ENCODE data around the gene PDLIM3. TPM values are rescaled to one million over a fixed set of nuclear protein-coding genes. Genes with fewer than 3 reads are reported as not detected.
"Not testable (repeated sequence)": the region's sequence is repeated elsewhere in the genome, so short reads cannot be mapped to it uniquely, and the experiment has no call there.

The PDLIM3 gene
- total RNA-seq, 1 donor: 3.0 TPM

GRCh38 chr4:185534511-185534865 is 819 bp downstream of the PDLIM3 start:
- DNase-seq (ENCODE audit: low read depth): no peak
- peak overlapping the region; percentile 71 for H3K4me3 ChIP-seq (ENCODE audit: low read depth, low read length)
- no peak for TF ChIP-seq CTCF (IDR thresholded peaks at IDR 0.05; ENCODE audit: insufficient read depth, low read length)

- H3K4me3 ChIP-seq (ENCODE audit: low read depth, low read length): no peak overlapping the region
- TF ChIP-seq CTCF (IDR thresholded peaks at IDR 0.05; ENCODE audit: insufficient read depth, low read length): no peak
- no peak for DNase-seq (ENCODE audit: low read depth)
These were observed 2.4 kb downstream of the PDLIM3 start for GRCh38 chr4:185532795-185533324.

GRCh38 chr4:185532293-185532692 is 3.0 kb downstream of the PDLIM3 start:
- H3K4me3 ChIP-seq (ENCODE audit: low read depth, low read length): no peak overlapping the region
- no peak for DNase-seq (ENCODE audit: low read depth)
- no peak for TF ChIP-seq CTCF (IDR thresholded peaks at IDR 0.05; ENCODE audit: insufficient read depth, low read length)

- DNase-seq (ENCODE audit: low read depth); H3K4me3 ChIP-seq (ENCODE audit: low read depth, low read length): not testable (repeated sequence)
These were observed 3.7 kb downstream of the PDLIM3 start for GRCh38 chr4:185531654-185532053.

- no peak for DNase-seq (ENCODE audit: low read depth)
- no peak overlapping the region for H3K4me3 ChIP-seq (ENCODE audit: low read depth, low read length)
- TF ChIP-seq CTCF (IDR thresholded peaks at IDR 0.05; ENCODE audit: insufficient read depth, low read length): no peak
These were observed 5.9 kb downstream of the PDLIM3 start for GRCh38 chr4:185529413-185529812.

GRCh38 chr4:185524888-185525863 is 10.1 kb downstream of the PDLIM3 start:
- no peak for DNase-seq (ENCODE audit: low read depth)
- H3K4me3 ChIP-seq (ENCODE audit: low read depth, low read length): no peak overlapping the region
- no peak for TF ChIP-seq CTCF (IDR thresholded peaks at IDR 0.05; ENCODE audit: insufficient read depth, low read length)

GRCh38 chr4:185523862-185524261 is 11.4 kb downstream of the PDLIM3 start:
- H3K4me3 ChIP-seq (ENCODE audit: low read depth, low read length): no peak overlapping the region
- no peak for DNase-seq (ENCODE audit: low read depth)
- TF ChIP-seq CTCF (IDR thresholded peaks at IDR 0.05; ENCODE audit: insufficient read depth, low read length): no peak

Measured in fibroblast of the aortic adventitia (primary cell).